ENCODE data around the gene ARL4D. TPM values are rescaled to one million over a fixed set of nuclear protein-coding genes. Genes with fewer than 3 reads are reported as not detected.

The ARL4D gene
- total and polyA plus RNA-seq, 2 of the 4 experiments (the other 2 are of a cell fraction), result 12.5 to 30.7 TPM

GRCh38 chr17:43363181-43363925 lies 35.4 kb upstream of the ARL4D start:
- 88% methylated on average over 24 of the region's 27 CpGs; no CpG with 5 or more reads in 1 of the 2 experiments for WGBS, 2 experiments (ENCODE audit: extremely low coverage in 2 of 2, insufficient read length in 1 of 2)
- ATAC-seq (ENCODE audit: low read depth), result no peak
- Histone ChIP-seq H3K27me3 (ENCODE audit: control insufficient read depth, insufficient read depth, low read length) (no peaks in the 10 kb centered on the region), H3K36me3 (ENCODE audit: control insufficient read depth, insufficient read depth, low read length) (no peaks in the 10 kb centered on the region), H3K4me1 (ENCODE audit: control insufficient read depth, insufficient read depth, low read length) (peaks cover 18% of the 10 kb centered on the region), H3K18ac (ENCODE audit: low read depth, low read length) (no peak overlapping the region), H3K9me3 (ENCODE audit: control insufficient read depth, insufficient read depth, low read length) (no peaks in the 10 kb centered on the region), H3K4me3 (ENCODE audit: insufficient read depth, low read depth, low read length) (no peak overlapping the region), H2AK9ac (replicated peaks; ENCODE audit: low read depth, low read length, poor library complexity) (no peak overlapping the region), H2AFZ (replicated peaks; ENCODE audit: low read length, poor library complexity) (no peak overlapping the region), H4K5ac (ENCODE audit: low read depth, low read length) (no peak overlapping the region), H3K14ac (replicated peaks; ENCODE audit: low read depth, low read length) (no peak overlapping the region), H2BK20ac (ENCODE audit: low read depth, low read length) (no peak overlapping the region), H4K91ac (ENCODE audit: insufficient read depth, low read depth, low read length) (no peak overlapping the region), H2BK15ac (ENCODE audit: low read depth, low read length) (no peak overlapping the region), H3K27ac (ENCODE audit: insufficient read depth, low read length) (no peak overlapping the region), H2BK120ac (ENCODE audit: low read depth, low read length) (no peak overlapping the region), H3K23ac (ENCODE audit: low read depth, low read length) (no peak overlapping the region), H2BK5ac (ENCODE audit: low read depth, low read length, poor library complexity, severe bottlenecking) (no peak overlapping the region), H2AK5ac (ENCODE audit: low read depth, low read length) (peak overlapping the region; percentile 33), H4K20me1 (ENCODE audit: insufficient read depth, low read length) (peaks cover 5% of the 10 kb centered on the region; the same call in 1 of the 2 replicates), H3K9ac (ENCODE audit: low read depth, low read length) (no peak overlapping the region), H3K4me2 (ENCODE audit: low read depth, low read length) (no peak overlapping the region), H3K56ac (ENCODE audit: extremely low read depth, insufficient read depth, low read length) (no peak overlapping the region), H4K8ac (ENCODE audit: low read depth in 2 of 2, low read length in 2 of 2) (no peak overlapping the region), H3K9me1 (ENCODE audit: insufficient read depth, low read length) (no peaks in the 10 kb centered on the region; the same call in 1 of the 2 replicates), H3K4ac (ENCODE audit: low read depth, low read length) (no peak overlapping the region), H3K79me1 (ENCODE audit: low read depth in 1 of 2, low read length in 2 of 2) (peaks cover 0 to 17% of the 10 kb centered on the region in 2 experiments; a peak in 2 of 4 replicates)
- ChIA-PET CTCF (no interaction called here), POLR2A (ENCODE audit: unreplicated experiment) (interaction anchor here (1.1 kb wide), 1 partner anchor 48 kb away, joined by 4 read pairs; no protein-coding TSS in a partner anchor)
- no TSS peak for BruUV-seq (replicated peaks)
- no peak for TF ChIP-seq RFX5 (IDR thresholded peaks at IDR 0.05; ENCODE audit: low read depth, low read length)
- no peak for DNase-seq
- in situ Hi-C loops (cut with MboI; ENCODE audit: low sequenced_read_pairs), result loop anchor here (25.0 kb wide), 1 partner anchor 376 kb away; the partner anchor contains the start of genes PTGES3L, RPL27 and RUNDC1
- intact Hi-C loops (cut with micrococcal nuclease), result no loop called here
- dilution Hi-C loops (cut with HindIII; ENCODE audit: low sequenced_read_pairs, unreplicated experiment), result no loop called here
